A673 (cell line): ENCODE data around the gene SPACA7.

Experiments
- CTCF ChIP-seq: fragments of 300-800, 200-600 bp; sonication (generic); conservative IDR thresholded peaks from 2 replicates; pipeline ENCODE4 v1.5.1; 2017; ENCODE audit warnings: low read depth, mild to moderate bottlenecking, antibody characterized with exemption, low read length, moderate library complexity, mixed read lengths
- EZH2 ChIP-seq: fragments of 200-600 bp; sonication (generic); IDR thresholded peaks from 2 replicates; pipeline ENCODE4 v1.6.1; 2017; ENCODE audit warnings: borderline replicate concordance, low read depth, mild to moderate bottlenecking, mixed read lengths, antibody characterized with exemption, low read length; ENCODE audit not compliant: poor library complexity, severe bottlenecking

DNA sequence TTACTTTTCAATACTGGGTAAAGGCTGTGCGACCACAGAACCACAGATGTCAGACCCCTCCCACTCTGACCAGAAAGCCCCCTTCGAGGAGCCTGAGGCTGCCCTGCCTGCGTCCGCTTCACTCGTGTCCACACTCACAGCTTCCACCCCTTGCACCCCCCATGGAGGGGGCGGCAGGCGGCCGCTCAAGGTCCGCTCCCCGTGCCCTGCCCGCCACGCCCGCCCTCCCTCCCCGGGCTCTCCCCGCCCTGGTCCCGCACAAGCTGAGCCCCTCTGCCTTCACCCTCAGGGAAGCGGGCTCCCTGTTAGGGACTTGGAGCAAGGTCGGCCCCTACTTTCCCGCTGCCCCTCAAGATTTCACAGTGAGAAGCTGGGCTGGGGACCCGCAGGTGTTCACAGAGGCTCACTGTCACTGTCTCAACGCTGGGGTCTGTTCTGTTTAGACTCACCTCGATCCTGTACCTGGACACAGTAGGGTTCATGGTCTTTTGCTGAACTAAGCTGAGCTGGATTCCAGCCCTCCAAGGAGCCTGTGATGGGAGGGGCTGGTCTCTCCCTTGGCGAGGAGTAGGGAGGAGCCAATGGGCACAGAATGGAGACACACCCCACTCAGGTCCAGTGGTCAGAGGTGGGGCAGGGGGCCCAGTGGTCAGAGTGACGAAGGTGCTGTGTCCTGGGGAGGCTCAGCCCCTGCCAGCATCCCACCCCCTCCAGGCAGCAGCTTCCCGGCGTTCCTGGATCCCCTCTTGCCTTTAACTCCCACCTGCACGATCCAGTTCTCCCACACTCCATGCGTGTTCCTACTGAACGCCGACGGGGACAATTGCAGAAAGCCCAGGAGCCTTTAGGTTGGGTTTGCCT is 69.5 kb downstream of the SPACA7 start:
- no peak for TF ChIP-seq CTCF
- TF ChIP-seq EZH2: no peak
